Muscle of leg (tissue), 11 donors: ENCODE measurements around the gene STMN3. TPM values are rescaled to one million over a fixed set of nuclear protein-coding genes. Genes with fewer than 3 reads are reported as not detected.
"Not testable (repeated sequence)": the region's sequence is repeated elsewhere in the genome, so short reads cannot be mapped to it uniquely, and the experiment has no call there.

Experiments
- DNase-seq: peaks from one replicate; pipeline ENCODE4 v3.0.0; 2013
- H3K27ac ChIP-seq: one replicate; pipeline ENCODE4 v1.5.1; 2013; ENCODE audit warnings: mild to moderate bottlenecking, low read length, control low read depth
- H3K27me3 ChIP-seq: one replicate; pipeline ENCODE4 v1.6.1; 2013; ENCODE audit warnings: low read length; ENCODE audit not compliant: control insufficient read depth, insufficient read depth
- H3K36me3 ChIP-seq: one replicate; pipeline ENCODE4 v1.6.1; 2013; ENCODE audit warnings: low read length; ENCODE audit not compliant: control insufficient read depth, insufficient read depth
- H3K4me1 ChIP-seq: one replicate; pipeline ENCODE4 v1.6.1; 2013; ENCODE audit warnings: low read length; ENCODE audit not compliant: control insufficient read depth, insufficient read depth
- H3K4me3 ChIP-seq: one replicate; pipeline ENCODE4 v1.5.1; 2013; ENCODE audit warnings: low read length, control low read depth
- H3K9me3 ChIP-seq: replicated peaks from 2 replicates; pipeline ENCODE4 v1.6.1; 2013; ENCODE audit warnings: low read depth, low read length; ENCODE audit not compliant: control insufficient read depth
- WGBS: methylation state at CpG from one replicate; pipeline ENCODE4 v1.1.5; 2013; ENCODE audit warnings: missing lambda C conversion rate; ENCODE audit not compliant: insufficient coverage; 5-methylcytosine and 5-hydroxymethylcytosine counted together
- polyA plus RNA-seq, 8 donors: library from polyadenylated mRNA; unstranded; fragments of 120-200 nt; gene quantifications; one replicate each; pipeline versions ENCODE4 v1.2.1 to v1.2.3, GENCODE V29; 2013; ENCODE audit warnings: inconsistent platforms in 1 of 8, low replicate concordance in 1 of 8; ENCODE audit not compliant: insufficient read length in 8 of 8, insufficient read depth in 1 of 8
- total RNA-seq: library from RNA; stranded (reverse); fragments of 120-200 nt; gene quantifications from one replicate; pipeline ENCODE4 v1.2.4, GENCODE V29; 2013

STMN3 gene
- total and polyA plus RNA-seq, 9 donors: 12.3 to 31.9 (median 18.4) TPM

DNA sequence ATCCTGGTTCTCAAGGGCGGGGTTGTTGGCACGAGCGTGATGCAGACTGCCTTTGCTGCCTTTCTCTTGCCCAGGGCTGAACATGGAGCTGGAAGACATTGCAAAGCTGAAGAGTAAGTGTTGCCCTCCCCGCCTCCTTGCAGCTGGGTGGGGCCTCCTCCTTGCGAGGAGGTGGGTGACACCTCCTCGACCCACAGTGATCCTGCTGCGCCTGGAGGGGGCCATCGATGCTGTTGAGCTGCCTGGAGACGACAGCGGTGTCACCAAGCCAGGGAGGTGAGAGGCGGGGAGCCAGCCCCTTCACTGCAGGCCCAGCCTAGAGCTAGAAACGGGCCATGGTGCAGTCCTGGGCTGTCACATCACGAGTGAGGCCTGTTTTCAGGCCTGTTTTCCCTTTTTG, 24.8 kb upstream of the STMN3 start:
- Histone ChIP-seq H3K27ac (no peak overlapping the region), H3K4me1 (peaks cover 4% of the 10 kb centered on the region), H3K4me3 (no peak overlapping the region), H3K27me3 (no peaks in the 10 kb centered on the region), H3K36me3 (peaks cover 71% of the 10 kb centered on the region), H3K9me3 (no peaks in the 10 kb centered on the region)
- 82% methylated on average over 13 of the region's 13 CpGs for WGBS
- DNase-seq: no peak

- Histone ChIP-seq H3K27ac (no peak overlapping the region), H3K27me3 (no peaks in the 10 kb centered on the region), H3K4me1 (no peaks in the 10 kb centered on the region), H3K9me3 (no peaks in the 10 kb centered on the region), H3K36me3 (peaks cover 65% of the 10 kb centered on the region), H3K4me3 (no peak overlapping the region)
- 96% methylated on average over 8 of the region's 20 CpGs for WGBS
- DNase-seq: no peak
These were observed 22.6 kb upstream of the STMN3 start for GRCh38 chr20:63675681-63676368.

DNA sequence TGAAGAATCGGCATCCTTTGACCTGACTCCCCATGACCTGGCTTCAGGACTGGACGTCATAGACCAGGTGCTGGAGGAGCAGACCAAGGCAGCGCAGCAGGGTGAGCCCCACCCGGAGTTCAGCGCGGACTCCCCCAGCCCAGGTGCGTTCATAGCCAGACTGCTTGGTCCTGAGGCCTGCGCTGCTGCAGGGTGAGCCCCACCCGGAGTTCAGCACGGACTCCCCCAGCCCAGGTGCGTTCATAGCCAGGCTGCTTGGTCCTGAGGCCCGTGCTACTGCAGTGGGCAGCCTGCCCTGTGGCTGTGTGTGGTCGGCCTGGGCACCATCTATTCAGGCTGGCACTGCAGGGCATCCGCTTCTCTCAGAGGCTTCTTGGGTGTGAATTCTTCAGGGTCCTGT, 20.7 kb upstream of the STMN3 start:
- 100% methylated on average over 11 of the region's 14 CpGs for WGBS
- H3K4me1 ChIP-seq: no peaks in the 10 kb centered on the region
- H3K27me3 ChIP-seq: no peaks in the 10 kb centered on the region
- no peak overlapping the region for H3K4me3 ChIP-seq
- H3K9me3 ChIP-seq: no peaks in the 10 kb centered on the region
- no peak overlapping the region for H3K27ac ChIP-seq
- no peak for DNase-seq
- H3K36me3 ChIP-seq: peaks cover 53% of the 10 kb centered on the region

GRCh38 chr20:63672666-63673065, 19.4 kb upstream of the STMN3 start:
- 94% methylated on average over 10 of the region's 10 CpGs for WGBS
- peaks cover 53% of the 10 kb centered on the region for H3K36me3 ChIP-seq
- no peaks in the 10 kb centered on the region for H3K9me3 ChIP-seq

DNA sequence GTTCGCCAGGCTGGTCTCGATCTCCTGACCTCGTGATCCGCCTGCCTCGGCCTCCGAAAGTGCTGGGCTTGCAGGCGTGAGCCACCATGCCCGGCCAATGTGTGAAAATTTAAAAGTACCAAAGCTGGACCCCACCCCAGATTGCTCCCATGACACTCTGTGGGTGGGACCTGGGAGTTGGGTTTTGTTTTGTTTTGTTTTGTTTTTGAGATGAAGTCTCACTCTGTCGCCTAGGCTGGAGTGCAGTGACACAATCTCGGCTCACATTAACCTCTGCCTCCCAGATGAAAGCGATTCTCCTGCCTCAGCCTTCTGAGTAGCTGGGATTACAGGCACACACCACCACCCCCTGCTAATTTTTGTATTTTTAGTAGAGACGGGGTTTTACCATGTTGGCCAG, 18.5 kb upstream of the STMN3 start:
- peaks cover 58% of the 10 kb centered on the region for H3K36me3 ChIP-seq
- H3K9me3 ChIP-seq: not testable (repeated sequence)
- WGBS: 97% methylated on average over 6 of the region's 12 CpGs

More at GRCh38 chr20:63672666-63673065, 19.4 kb upstream of the STMN3 start:
- H3K27ac ChIP-seq: no peak overlapping the region
- no peaks in the 10 kb centered on the region for H3K27me3 ChIP-seq
- no peak overlapping the region for H3K4me3 ChIP-seq
- H3K4me1 ChIP-seq: no peaks in the 10 kb centered on the region
- DNase-seq: no peak

GRCh38 chr20:63668351-63668750, 15.1 kb upstream of the STMN3 start:
- WGBS: 95% methylated on average over 10 of the region's 11 CpGs
- no peaks in the 10 kb centered on the region for H3K4me1 ChIP-seq
- H3K27ac ChIP-seq: no peak overlapping the region
- H3K36me3 ChIP-seq: peaks cover 63% of the 10 kb centered on the region
- no peaks in the 10 kb centered on the region for H3K27me3 ChIP-seq
- DNase-seq: no peak
- no peaks in the 10 kb centered on the region for H3K9me3 ChIP-seq
- H3K4me3 ChIP-seq: no peak overlapping the region

More for the DNA sequence above, 18.5 kb upstream of the STMN3 start:
- not testable (repeated sequence) for H3K4me1 ChIP-seq, H3K27ac ChIP-seq, H3K4me3 ChIP-seq, DNase-seq, H3K27me3 ChIP-seq

GRCh38 chr20:63667858-63668257, 14.6 kb upstream of the STMN3 start:
- no peak overlapping the region for H3K27ac ChIP-seq
- no peak for DNase-seq
- H3K27me3 ChIP-seq: no peaks in the 10 kb centered on the region
- 92% methylated on average over 16 of the region's 16 CpGs for WGBS
- H3K9me3 ChIP-seq: no peaks in the 10 kb centered on the region
- H3K4me3 ChIP-seq: no peak overlapping the region
- H3K4me1 ChIP-seq: no peaks in the 10 kb centered on the region
- peaks cover 68% of the 10 kb centered on the region for H3K36me3 ChIP-seq

GRCh38 chr20:63665708-63666107, 12.5 kb upstream of the STMN3 start:
- Histone ChIP-seq H3K4me1 (no peaks in the 10 kb centered on the region), H3K9me3 (no peaks in the 10 kb centered on the region), H3K27ac (no peak overlapping the region), H3K4me3 (no peak overlapping the region), H3K27me3 (no peaks in the 10 kb centered on the region), H3K36me3 (peaks cover 75% of the 10 kb centered on the region)
- 90% methylated on average over 13 of the region's 14 CpGs for WGBS
- DNase-seq: no peak

GRCh38 chr20:63664861-63665594, 11.8 kb upstream of the STMN3 start:
- Histone ChIP-seq H3K27me3 (no peaks in the 10 kb centered on the region), H3K4me3 (no peak overlapping the region), H3K27ac (no peak overlapping the region), H3K9me3 (no peaks in the 10 kb centered on the region), H3K36me3 (peaks cover 76% of the 10 kb centered on the region), H3K4me1 (no peaks in the 10 kb centered on the region)
- DNase-seq: no peak
- WGBS: 64% methylated on average over 10 of the region's 18 CpGs

GRCh38 chr20:63664143-63664851, 11.1 kb upstream of the STMN3 start:
- Histone ChIP-seq H3K4me3 (no peak overlapping the region), H3K27ac (no peak overlapping the region), H3K9me3 (no peaks in the 10 kb centered on the region), H3K36me3 (peaks cover 76% of the 10 kb centered on the region), H3K4me1 (peaks cover 3% of the 10 kb centered on the region), H3K27me3 (no peaks in the 10 kb centered on the region)
- 83% methylated on average over 18 of the region's 22 CpGs for WGBS
- DNase-seq: no peak
